Stimulated activated effector memory CD8-positive, alpha-beta T cell treated with anti-CD3 and anti-CD28 coated beads, Interleukin-12 subunit alpha, Interleukin-12 subunit beta, amount 100 ng/mL, for 72 hours (primary cell): ENCODE results near the gene SNCG.
"Not testable (repeated sequence)": the region's sequence is repeated elsewhere in the genome, so short reads cannot be mapped to it uniquely, and the experiment has no call there.

Source experiments
- ATAC-seq: fragments of 150-1000 bp; cut with Tn5 transposase; 2 replicates; pipeline ENCODE4 v1.10.0; 2021
- DNase-seq, 2 donors: peaks; one replicate each; pipeline ENCODE4 v3.0.0; 2021 to 2022; ENCODE audit warnings: low spot score in 2 of 2
- H3K27ac Mint-ChIP-seq: one replicate; pipeline ENCODE4 v1.8.0; 2022; ENCODE audit warnings: mild to moderate bottlenecking, mixed read lengths
- H3K36me3 Mint-ChIP-seq: one replicate; pipeline ENCODE4 v1.8.0; 2022; ENCODE audit warnings: mild to moderate bottlenecking, mixed read lengths
- H3K4me1 Mint-ChIP-seq: one replicate; pipeline ENCODE4 v1.8.0; 2022; ENCODE audit warnings: mixed read lengths
- H3K4me3 Mint-ChIP-seq: one replicate; pipeline ENCODE4 v1.8.0; 2022; ENCODE audit warnings: mild to moderate bottlenecking, mixed read lengths
- H3K9me3 Mint-ChIP-seq: one replicate; pipeline ENCODE4 v1.8.0; 2022; ENCODE audit warnings: mixed read lengths

The SNCG gene

DNA sequence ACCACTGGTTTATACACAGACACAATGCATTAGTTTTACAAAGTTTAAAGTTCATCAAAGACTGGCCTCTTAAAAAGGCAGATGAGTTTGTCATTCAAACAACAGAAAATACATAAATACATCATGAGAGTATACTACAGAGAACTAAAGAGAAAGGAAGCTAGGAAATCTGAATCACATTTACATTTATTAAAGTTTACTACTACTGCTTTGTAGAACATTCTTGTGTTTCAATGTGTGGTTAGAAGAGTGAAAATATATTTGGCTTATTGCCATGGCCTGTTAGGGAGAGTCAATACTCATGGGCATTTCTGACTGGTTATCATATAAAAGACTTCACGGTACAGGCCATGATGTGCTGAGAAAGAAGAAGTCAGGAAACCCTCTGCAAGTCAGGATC lies 48.7 kb downstream of the SNCG start:
- H3K4me1 Mint-ChIP-seq, H3K36me3 Mint-ChIP-seq, DNase-seq, ATAC-seq, H3K27ac Mint-ChIP-seq, H3K4me3 Mint-ChIP-seq, H3K9me3 Mint-ChIP-seq: not testable (repeated sequence)

DNA sequence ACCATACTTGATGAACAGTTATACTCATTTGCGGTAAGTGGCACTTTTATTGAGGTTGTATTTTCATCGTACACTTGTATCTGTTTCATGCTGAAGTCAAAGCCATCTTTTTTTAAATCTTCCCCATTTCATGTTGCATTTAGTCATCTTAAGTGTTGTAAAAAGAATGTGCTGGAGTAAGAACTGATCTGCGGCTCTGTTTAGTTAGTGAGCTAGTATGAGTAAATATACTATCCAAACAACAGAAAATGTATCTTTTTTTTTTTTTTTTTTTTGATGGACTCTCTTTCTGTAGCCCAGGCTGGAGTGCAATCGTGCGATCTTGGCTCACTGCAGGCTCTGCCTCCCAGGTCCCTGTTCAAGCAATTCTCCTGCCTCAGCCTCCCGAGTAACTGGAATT lies 49.3 kb downstream of the SNCG start:
- H3K4me1 Mint-ChIP-seq, H3K36me3 Mint-ChIP-seq, H3K4me3 Mint-ChIP-seq, H3K27ac Mint-ChIP-seq, H3K9me3 Mint-ChIP-seq, DNase-seq, ATAC-seq: not testable (repeated sequence)

DNA sequence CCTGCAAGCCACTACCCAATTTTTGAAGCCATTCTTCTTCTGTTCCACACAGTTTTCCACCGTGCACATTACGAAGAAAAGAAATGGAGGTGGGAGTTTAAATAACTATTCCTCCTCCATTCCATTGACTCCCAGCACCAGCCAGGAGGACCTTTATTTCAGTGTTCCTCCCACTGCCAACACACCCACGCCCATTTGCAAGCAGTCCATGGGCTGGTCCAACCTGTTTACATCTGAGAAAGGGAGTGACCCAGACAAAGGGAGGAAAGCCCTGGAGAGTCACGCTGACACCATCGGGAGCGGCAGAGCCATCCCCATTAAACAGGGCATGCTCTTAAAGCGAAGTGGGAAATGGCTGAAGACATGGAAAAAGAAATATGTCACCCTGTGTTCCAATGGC lies 49.9 kb downstream of the SNCG start:
- not testable (repeated sequence) for H3K36me3 Mint-ChIP-seq, H3K9me3 Mint-ChIP-seq, H3K27ac Mint-ChIP-seq, ATAC-seq, H3K4me3 Mint-ChIP-seq, H3K4me1 Mint-ChIP-seq, DNase-seq

DNA sequence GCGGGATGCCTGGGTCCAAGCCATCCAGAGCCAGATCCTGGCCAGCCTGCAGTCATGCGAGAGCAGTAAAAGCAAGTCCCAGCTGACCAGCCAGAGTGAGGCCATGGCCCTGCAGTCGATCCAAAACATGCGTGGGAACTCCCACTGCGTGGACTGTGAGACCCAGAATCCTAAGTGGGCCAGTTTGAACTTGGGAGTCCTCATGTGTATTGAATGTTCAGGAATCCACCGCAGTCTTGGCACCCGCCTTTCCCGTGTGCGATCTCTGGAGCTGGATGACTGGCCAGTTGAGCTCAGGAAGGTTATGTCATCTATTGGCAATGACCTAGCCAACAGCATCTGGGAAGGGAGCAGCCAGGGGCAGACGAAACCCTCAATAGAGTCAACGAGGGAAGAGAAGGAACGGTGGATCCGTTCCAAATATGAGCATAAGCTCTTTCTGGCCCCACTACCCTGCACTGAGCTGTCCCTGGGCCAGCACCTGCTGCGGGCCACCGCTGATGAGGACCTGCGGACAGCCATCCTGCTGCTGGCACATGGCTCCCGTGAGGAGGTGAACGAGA lies 50.8 kb downstream of the SNCG start:
- not testable (repeated sequence) for H3K9me3 Mint-ChIP-seq, H3K36me3 Mint-ChIP-seq, H3K4me1 Mint-ChIP-seq

More for the DNA sequence above, 50.8 kb downstream of the SNCG start:
- not testable (repeated sequence) for DNase-seq, H3K4me3 Mint-ChIP-seq, ATAC-seq, H3K27ac Mint-ChIP-seq
